Measurements from ENCODE around the gene ATAD3B. TPM values are rescaled to one million over a fixed set of nuclear protein-coding genes. Genes with fewer than 3 reads are reported as not detected.
"Not testable (repeated sequence)": the region's sequence is repeated elsewhere in the genome, so short reads cannot be mapped to it uniquely, and the experiment has no call there.

ATAD3B gene
- total RNA-seq, 2 donors from 2014 or later: 16.8 to 26.9 TPM

GRCh38 chr1:1460540-1461130, 10.9 kb upstream of the ATAD3B start:
- Histone ChIP-seq H3K9me3 (no peaks in the 10 kb centered on the region), H3K27ac (no peak overlapping the region), H3K36me3 (no peaks in the 10 kb centered on the region), H3K4me1 (replicated peaks) (no peaks in the 10 kb centered on the region), H3K27me3 (replicated peaks; ENCODE audit: insufficient read depth) (no peaks in the 10 kb centered on the region), H3K4me3 (no peak overlapping the region)
- 68% methylated on average over 27 of the region's 27 CpGs for WGBS
- intact Hi-C loops (cut with DNase I): no loop called here
- TF ChIP-seq POLR2A (IDR thresholded peaks at IDR 0.05) (no peak), CTCF (IDR thresholded peaks at IDR 0.05) (no peak), POLR2AphosphoS5 (IDR thresholded peaks at IDR 0.05) (no peak)
- DNase-seq (ENCODE audit: low spot score): no peak

- intact Hi-C loops (cut with DNase I): no loop called here
- H3K9me3 ChIP-seq: no peaks in the 10 kb centered on the region
- WGBS: 44% methylated on average over 11 of the region's 18 CpGs
- peak overlapping the region; percentile 20 for H3K4me3 ChIP-seq
- TF ChIP-seq POLR2A (IDR thresholded peaks at IDR 0.05): no peak
- peak overlapping the region; percentile 43 to 64 for H3K27ac ChIP-seq
- H3K36me3 ChIP-seq: no peaks in the 10 kb centered on the region
- no peak for DNase-seq (ENCODE audit: low spot score)
- H3K27me3 ChIP-seq (replicated peaks; ENCODE audit: insufficient read depth): no peaks in the 10 kb centered on the region
- H3K4me1 ChIP-seq (replicated peaks): no peaks in the 10 kb centered on the region
Observed at GRCh38 chr1:1461721-1462317, 9.7 kb upstream of the ATAD3B start.

GRCh38 chr1:1462318-1462966, 9.1 kb upstream of the ATAD3B start:
- H3K27ac ChIP-seq: peak overlapping the region; percentile 43 to 64
- no peaks in the 10 kb centered on the region for H3K27me3 ChIP-seq (replicated peaks; ENCODE audit: insufficient read depth)
- H3K36me3 ChIP-seq: no peaks in the 10 kb centered on the region
- peak overlapping the region; percentile 20 for H3K4me3 ChIP-seq
- intact Hi-C loops (cut with DNase I): no loop called here
- peak; percentile 41 for DNase-seq (ENCODE audit: low spot score)
- no peak for TF ChIP-seq POLR2A (IDR thresholded peaks at IDR 0.05)
- TF ChIP-seq CTCF (IDR thresholded peaks at IDR 0.05): no peak
- 34% methylated on average over 18 of the region's 26 CpGs for WGBS
- H3K4me1 ChIP-seq (replicated peaks): no peaks in the 10 kb centered on the region
- no peaks in the 10 kb centered on the region for H3K9me3 ChIP-seq

DNA sequence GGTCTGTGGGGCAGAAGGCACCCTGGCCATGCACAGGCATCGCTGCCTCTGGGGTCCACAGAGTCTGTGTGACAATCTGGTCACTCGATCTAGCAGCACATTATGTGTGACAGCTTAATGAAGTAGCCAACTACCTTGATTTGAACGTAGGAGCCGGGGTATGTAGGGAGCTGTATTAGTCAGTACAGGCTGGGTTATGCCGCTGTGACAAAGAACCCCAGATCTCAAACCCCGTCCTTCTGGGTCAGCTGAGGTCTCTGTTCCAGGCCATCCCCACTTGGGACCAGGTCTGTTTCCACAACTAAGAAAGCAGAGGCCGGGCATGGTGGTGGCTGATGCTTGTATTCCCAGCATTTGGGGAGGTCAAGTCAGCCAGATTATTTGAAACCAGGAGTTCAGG, 8.3 kb upstream of the ATAD3B start:
- TF ChIP-seq CTCF (IDR thresholded peaks at IDR 0.05) (no peak), POLR2A (IDR thresholded peaks at IDR 0.05) (no peak), POLR2AphosphoS5 (IDR thresholded peaks at IDR 0.05) (no peak)
- Histone ChIP-seq H3K4me1 (replicated peaks) (no peaks in the 10 kb centered on the region), H3K27me3 (replicated peaks; ENCODE audit: insufficient read depth) (no peaks in the 10 kb centered on the region), H3K36me3 (no peaks in the 10 kb centered on the region), H3K9me3 (no peaks in the 10 kb centered on the region), H3K27ac (no peak overlapping the region), H3K4me3 (no peak overlapping the region)
- DNase-seq (ENCODE audit: low spot score): no peak
- intact Hi-C loops (cut with DNase I): no loop called here
- 94% methylated on average over 7 of the region's 7 CpGs for WGBS

GRCh38 chr1:1468196-1468985, 3.2 kb upstream of the ATAD3B start:
- H3K36me3 ChIP-seq; DNase-seq (ENCODE audit: low spot score); H3K27ac ChIP-seq; intact Hi-C loops (cut with DNase I); H3K9me3 ChIP-seq; H3K27me3 ChIP-seq (replicated peaks; ENCODE audit: insufficient read depth); H3K4me1 ChIP-seq (replicated peaks); H3K4me3 ChIP-seq: not testable (repeated sequence)
- 79% methylated on average over 30 of the region's 44 CpGs for WGBS

All from prostate gland (tissue), 2 donors.